Left hindlimb (tissue), 1 donor: ENCODE data around the gene MRPL37.
A peak's percentile ranks its signal among the peaks of the same experiment; 100 is the strongest.
"Not testable (repeated sequence)": the region's sequence is repeated elsewhere in the genome, so short reads cannot be mapped to it uniquely, and the experiment has no call there.

Experiments used
- DNase-seq: peaks from one replicate; pipeline ENCODE4 v3.0.0-alpha.2; 2018

The MRPL37 gene

GRCh38 chr1:54199765-54200518 lies at the start of gene MRPL37, which contains the start of gene CYB5RL:
TSS of gene MRPL37 (plus strand) at chr1:54200167. CDS start at chr1:54200244, 77 bp downstream.
TSS of gene CYB5RL (minus strand) at chr1:54200030. CDS start at chr1:54195616, 4,414 bp downstream.
- DNase-seq = peak; percentile 95

- DNase-seq = no peak
Observed at GRCh38 chr1:54151013-54151412, 49.0 kb upstream of the MRPL37 start.

GRCh38 chr1:54152696-54153095 lies 47.3 kb upstream of the MRPL37 start, which contains the start of gene CDCP2:
TSS of gene CDCP2 (minus strand) at chr1:54153000. CDS start at chr1:54152922, 78 bp downstream.
- no peak for DNase-seq

GRCh38 chr1:54153535-54154439 lies 46.2 kb upstream of the MRPL37 start:
- peak; percentile 59 for DNase-seq

GRCh38 chr1:54156201-54156600 lies 43.8 kb upstream of the MRPL37 start:
- no peak for DNase-seq

GRCh38 chr1:54156986-54157385 lies 43.0 kb upstream of the MRPL37 start:
- DNase-seq = no peak

GRCh38 chr1:54157401-54157800 lies 42.6 kb upstream of the MRPL37 start:
- no peak for DNase-seq

GRCh38 chr1:54158071-54158470 lies 41.9 kb upstream of the MRPL37 start:
- DNase-seq = no peak

- no peak for DNase-seq
Observed at GRCh38 chr1:54159733-54160316, 40.1 kb upstream of the MRPL37 start.

- no peak for DNase-seq
Observed at GRCh38 chr1:54160351-54160750, 39.6 kb upstream of the MRPL37 start.

GRCh38 chr1:54161495-54162168 lies 38.3 kb upstream of the MRPL37 start:
- DNase-seq = no peak

GRCh38 chr1:54163051-54163450 lies 36.9 kb upstream of the MRPL37 start:
- no peak for DNase-seq

GRCh38 chr1:54163573-54163972 lies 36.4 kb upstream of the MRPL37 start:
- no peak for DNase-seq

GRCh38 chr1:54165146-54165545 lies 34.8 kb upstream of the MRPL37 start:
- DNase-seq = no peak

- DNase-seq = not testable (repeated sequence)
Observed at GRCh38 chr1:54166357-54166756, 33.6 kb upstream of the MRPL37 start.

GRCh38 chr1:54167422-54168139 lies 32.4 kb upstream of the MRPL37 start:
- no peak for DNase-seq

GRCh38 chr1:54168206-54168965 lies 31.6 kb upstream of the MRPL37 start:
- DNase-seq = no peak

- no peak for DNase-seq
Observed at GRCh38 chr1:54169068-54169467, 30.9 kb upstream of the MRPL37 start.

- no peak for DNase-seq
Observed at GRCh38 chr1:54171016-54171415, 29.0 kb upstream of the MRPL37 start.

GRCh38 chr1:54171606-54172005 lies 28.4 kb upstream of the MRPL37 start:
- DNase-seq = no peak
